ENCODE results near the gene GARIN3.
"Not testable (repeated sequence)": the region's sequence is repeated elsewhere in the genome, so short reads cannot be mapped to it uniquely, and the experiment has no call there.

GARIN3 gene

DNA sequence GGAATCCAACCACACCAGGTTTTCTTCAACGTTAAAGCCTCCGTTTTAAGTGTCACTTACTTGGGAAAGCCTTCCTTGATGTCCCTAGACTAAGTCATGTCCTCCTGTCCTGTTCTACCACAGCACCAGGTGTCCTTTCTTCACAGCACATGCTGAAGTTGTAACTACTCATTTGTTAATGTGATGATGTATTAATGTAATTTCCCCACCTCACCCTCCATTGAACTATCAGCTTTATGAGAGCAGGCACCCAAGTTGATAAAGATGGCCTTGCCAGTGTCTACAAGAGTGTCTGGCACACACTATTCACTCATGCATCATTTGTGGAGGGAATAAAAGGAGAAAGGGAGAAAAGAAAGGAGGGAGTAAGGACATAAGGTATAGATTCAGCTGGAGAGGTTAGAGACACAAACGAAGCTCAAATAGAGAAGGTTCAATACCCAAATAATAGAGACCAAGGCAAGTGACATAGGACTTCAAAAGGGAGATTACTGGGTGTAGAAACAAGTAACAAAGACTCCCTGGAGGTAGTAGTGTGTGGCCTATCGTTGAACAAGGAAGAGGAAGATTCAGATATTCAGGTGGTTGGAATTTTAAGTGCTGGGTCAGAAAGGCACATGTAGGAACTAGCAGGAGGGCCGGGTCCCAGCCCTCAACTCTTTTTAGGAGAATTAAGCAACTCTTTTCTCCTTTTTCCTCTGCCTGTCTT is 21.1 kb upstream of the GARIN3 start:
- no peak overlapping the region for H3K27ac ChIP-seq (replicated peaks)
- peaks cover 2% of the 10 kb centered on the region for H3K27me3 ChIP-seq (ENCODE audit: insufficient read depth, poor library complexity, severe bottlenecking)
- H3K4me3 ChIP-seq (replicated peaks; ENCODE audit: insufficient read depth, low read length): no peak overlapping the region
- TF ChIP-seq POLR2AphosphoS5 (IDR thresholded peaks at IDR 0.05; ENCODE audit: low read depth) (no peak), SPI1 (IDR thresholded peaks at IDR 0.05; ENCODE audit: borderline replicate concordance, low read depth) (no peak), GABPA (IDR thresholded peaks at IDR 0.05; ENCODE audit: low read depth) (no peak)
- TF ChIP-seq, protein P1, sequence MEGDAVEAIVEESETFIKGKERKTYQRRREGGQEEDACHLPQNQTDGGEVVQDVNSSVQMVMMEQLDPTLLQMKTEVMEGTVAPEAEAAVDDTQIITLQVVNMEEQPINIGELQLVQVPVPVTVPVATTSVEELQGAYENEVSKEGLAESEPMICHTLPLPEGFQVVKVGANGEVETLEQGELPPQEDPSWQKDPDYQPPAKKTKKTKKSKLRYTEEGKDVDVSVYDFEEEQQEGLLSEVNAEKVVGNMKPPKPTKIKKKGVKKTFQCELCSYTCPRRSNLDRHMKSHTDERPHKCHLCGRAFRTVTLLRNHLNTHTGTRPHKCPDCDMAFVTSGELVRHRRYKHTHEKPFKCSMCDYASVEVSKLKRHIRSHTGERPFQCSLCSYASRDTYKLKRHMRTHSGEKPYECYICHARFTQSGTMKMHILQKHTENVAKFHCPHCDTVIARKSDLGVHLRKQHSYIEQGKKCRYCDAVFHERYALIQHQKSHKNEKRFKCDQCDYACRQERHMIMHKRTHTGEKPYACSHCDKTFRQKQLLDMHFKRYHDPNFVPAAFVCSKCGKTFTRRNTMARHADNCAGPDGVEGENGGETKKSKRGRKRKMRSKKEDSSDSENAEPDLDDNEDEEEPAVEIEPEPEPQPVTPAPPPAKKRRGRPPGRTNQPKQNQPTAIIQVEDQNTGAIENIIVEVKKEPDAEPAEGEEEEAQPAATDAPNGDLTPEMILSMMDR (IDR thresholded peaks at IDR 0.05; ENCODE audit: insufficient read depth, low read length): no peak
- TF ChIP-seq, protein P2, sequence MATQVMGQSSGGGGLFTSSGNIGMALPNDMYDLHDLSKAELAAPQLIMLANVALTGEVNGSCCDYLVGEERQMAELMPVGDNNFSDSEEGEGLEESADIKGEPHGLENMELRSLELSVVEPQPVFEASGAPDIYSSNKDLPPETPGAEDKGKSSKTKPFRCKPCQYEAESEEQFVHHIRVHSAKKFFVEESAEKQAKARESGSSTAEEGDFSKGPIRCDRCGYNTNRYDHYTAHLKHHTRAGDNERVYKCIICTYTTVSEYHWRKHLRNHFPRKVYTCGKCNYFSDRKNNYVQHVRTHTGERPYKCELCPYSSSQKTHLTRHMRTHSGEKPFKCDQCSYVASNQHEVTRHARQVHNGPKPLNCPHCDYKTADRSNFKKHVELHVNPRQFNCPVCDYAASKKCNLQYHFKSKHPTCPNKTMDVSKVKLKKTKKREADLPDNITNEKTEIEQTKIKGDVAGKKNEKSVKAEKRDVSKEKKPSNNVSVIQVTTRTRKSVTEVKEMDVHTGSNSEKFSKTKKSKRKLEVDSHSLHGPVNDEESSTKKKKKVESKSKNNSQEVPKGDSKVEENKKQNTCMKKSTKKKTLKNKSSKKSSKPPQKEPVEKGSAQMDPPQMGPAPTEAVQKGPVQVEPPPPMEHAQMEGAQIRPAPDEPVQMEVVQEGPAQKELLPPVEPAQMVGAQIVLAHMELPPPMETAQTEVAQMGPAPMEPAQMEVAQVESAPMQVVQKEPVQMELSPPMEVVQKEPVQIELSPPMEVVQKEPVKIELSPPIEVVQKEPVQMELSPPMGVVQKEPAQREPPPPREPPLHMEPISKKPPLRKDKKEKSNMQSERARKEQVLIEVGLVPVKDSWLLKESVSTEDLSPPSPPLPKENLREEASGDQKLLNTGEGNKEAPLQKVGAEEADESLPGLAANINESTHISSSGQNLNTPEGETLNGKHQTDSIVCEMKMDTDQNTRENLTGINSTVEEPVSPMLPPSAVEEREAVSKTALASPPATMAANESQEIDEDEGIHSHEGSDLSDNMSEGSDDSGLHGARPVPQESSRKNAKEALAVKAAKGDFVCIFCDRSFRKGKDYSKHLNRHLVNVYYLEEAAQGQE (IDR thresholded peaks at IDR 0.05; ENCODE audit: insufficient replicate concordance, low read depth): no peak
- no peak for DNase-seq (ENCODE audit: low read depth in 1 of 2, low spot score in 1 of 2)

DNA sequence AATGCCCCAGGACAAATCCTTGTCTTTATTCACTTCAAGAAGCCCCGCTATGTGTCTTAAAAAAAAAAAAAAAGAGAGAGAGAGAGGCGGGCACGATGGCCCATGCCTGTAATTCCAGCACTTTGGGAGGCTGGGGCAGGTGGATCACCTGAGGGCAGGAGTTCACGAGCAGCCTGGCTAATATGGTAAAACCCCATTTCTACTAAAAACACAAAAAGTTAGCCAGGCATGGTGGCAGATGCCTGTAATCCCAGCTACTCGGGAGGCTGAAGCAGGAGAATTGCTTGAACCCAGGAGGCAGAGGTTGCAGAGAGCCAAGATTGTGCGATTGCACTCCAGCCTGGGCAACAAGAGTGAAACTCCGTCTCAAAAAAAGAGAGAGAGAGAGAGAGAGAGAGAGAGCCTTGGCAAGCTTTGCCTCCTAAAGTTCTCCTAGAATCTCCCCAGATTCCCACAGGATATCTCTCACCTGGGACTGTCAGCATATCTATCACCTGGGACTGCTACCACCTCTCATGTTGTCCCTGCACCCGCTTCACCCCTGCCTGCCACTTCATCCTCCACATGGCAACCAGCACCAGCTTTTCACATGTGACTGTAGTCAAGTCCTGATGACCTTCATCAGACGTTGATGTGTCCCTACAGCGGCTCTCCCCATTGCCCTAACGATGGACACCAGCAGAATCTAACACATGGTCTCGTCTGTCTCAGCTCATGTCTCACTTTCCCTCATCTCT is 20.4 kb upstream of the GARIN3 start:
- H3K27me3 ChIP-seq (ENCODE audit: insufficient read depth, poor library complexity, severe bottlenecking): peaks cover 7% of the 10 kb centered on the region
- TF ChIP-seq POLR2AphosphoS5 (IDR thresholded peaks at IDR 0.05; ENCODE audit: low read depth): no peak
- TF ChIP-seq, protein P1 (IDR thresholded peaks at IDR 0.05; ENCODE audit: insufficient read depth, low read length): no peak
- no peak for TF ChIP-seq SPI1 (IDR thresholded peaks at IDR 0.05; ENCODE audit: borderline replicate concordance, low read depth)
- DNase-seq (ENCODE audit: low read depth in 1 of 2, low spot score in 1 of 2): no peak
- no peak overlapping the region for H3K27ac ChIP-seq (replicated peaks)
- no peak overlapping the region for H3K4me3 ChIP-seq (replicated peaks; ENCODE audit: insufficient read depth, low read length)

DNA sequence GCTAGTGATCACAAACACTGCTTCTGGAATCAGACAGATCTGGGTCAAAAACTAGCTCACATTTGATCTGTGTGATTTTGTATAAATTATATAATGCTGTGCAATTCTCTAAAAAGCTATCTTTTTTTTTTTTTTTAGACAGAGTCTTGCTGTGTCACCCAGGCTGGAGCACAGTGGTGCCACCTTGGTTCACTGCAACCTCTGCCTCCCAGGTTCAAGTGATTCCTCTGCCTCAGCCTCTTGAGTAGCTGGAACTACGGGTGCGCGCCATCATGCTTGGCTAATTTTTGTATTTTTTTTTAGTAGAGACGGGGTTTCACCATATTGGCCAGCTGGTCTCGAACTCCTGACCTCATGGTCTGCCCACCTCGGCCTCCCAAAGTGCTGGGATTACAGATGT is 19.1 kb upstream of the GARIN3 start:
- DNase-seq (ENCODE audit: low read depth in 1 of 2, low spot score in 1 of 2); H3K27ac ChIP-seq (replicated peaks); H3K4me3 ChIP-seq (replicated peaks; ENCODE audit: insufficient read depth, low read length): not testable (repeated sequence)
- peaks cover 16% of the 10 kb centered on the region for H3K27me3 ChIP-seq (ENCODE audit: insufficient read depth, poor library complexity, severe bottlenecking)

DNA sequence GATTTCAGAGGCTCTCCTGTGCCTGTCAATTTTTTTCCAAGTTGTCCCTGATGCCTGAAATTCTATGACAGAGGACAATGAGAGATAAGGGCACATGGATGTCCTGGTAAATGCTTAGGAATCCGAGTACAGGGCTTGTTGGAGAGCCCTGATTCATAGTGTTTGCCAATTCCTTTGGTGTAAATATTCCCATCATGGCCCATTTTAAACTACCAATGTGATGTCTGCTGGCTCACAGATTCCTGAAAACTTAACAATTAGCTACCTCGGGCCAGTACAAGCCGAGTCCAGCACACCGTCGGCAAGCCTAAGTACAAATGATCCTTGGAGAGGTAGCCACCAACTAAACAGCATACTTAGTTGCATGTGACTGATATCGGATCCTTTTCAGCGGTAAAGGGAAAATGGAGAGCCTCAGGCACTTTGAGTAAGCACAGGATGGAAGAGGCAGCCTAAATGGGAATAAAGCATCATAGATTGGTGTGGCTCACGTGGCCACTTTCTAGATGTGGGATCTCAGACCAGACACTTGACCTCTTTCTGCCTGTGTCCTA is 18.1 kb upstream of the GARIN3 start:
- TF ChIP-seq, protein P2 (IDR thresholded peaks at IDR 0.05; ENCODE audit: insufficient replicate concordance, low read depth): no peak
- TF ChIP-seq GABPA (IDR thresholded peaks at IDR 0.05; ENCODE audit: low read depth) (no peak), SPI1 (IDR thresholded peaks at IDR 0.05; ENCODE audit: borderline replicate concordance, low read depth) (no peak), POLR2AphosphoS5 (IDR thresholded peaks at IDR 0.05; ENCODE audit: low read depth) (no peak)
- TF ChIP-seq, protein P1 (IDR thresholded peaks at IDR 0.05; ENCODE audit: insufficient read depth, low read length): no peak
- Histone ChIP-seq H3K27ac (replicated peaks) (no peak overlapping the region), H3K4me3 (replicated peaks; ENCODE audit: insufficient read depth, low read length) (no peak overlapping the region), H3K27me3 (ENCODE audit: insufficient read depth, poor library complexity, severe bottlenecking) (peaks cover 22% of the 10 kb centered on the region)
- no peak for DNase-seq (ENCODE audit: low read depth in 1 of 2, low spot score in 1 of 2)
